NCI-H2196 treated with DMSO at 0.1 percent for 48 hours (cell line): ENCODE measurements around the gene GJB3.

ENCODE experiments used
- DNase-seq: peaks from one replicate; lab custom pipeline; 2025; ENCODE audit not compliant: unreplicated experiment; lab: John Stamatoyannopoulos, UW

The GJB3 gene

DNA sequence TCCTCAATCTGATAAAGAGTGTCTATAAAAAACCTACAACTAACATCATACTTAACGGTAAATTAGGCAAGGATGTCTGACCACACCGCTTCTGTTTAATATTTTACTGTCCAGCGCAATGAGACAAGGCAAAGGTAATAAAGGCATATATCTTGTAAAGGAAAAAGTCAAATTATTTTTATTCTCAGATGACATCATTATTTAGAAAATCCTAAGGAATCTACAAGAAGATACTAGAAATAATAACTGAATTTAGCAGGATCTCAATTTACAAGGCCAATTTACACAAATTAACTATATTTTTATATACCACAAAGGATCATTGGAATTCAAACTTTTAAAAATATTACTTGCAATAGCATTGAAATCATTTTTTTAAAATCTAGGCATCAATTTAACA lies 41.2 kb downstream of the GJB3 start:
- DNase-seq, result no peak

DNA sequence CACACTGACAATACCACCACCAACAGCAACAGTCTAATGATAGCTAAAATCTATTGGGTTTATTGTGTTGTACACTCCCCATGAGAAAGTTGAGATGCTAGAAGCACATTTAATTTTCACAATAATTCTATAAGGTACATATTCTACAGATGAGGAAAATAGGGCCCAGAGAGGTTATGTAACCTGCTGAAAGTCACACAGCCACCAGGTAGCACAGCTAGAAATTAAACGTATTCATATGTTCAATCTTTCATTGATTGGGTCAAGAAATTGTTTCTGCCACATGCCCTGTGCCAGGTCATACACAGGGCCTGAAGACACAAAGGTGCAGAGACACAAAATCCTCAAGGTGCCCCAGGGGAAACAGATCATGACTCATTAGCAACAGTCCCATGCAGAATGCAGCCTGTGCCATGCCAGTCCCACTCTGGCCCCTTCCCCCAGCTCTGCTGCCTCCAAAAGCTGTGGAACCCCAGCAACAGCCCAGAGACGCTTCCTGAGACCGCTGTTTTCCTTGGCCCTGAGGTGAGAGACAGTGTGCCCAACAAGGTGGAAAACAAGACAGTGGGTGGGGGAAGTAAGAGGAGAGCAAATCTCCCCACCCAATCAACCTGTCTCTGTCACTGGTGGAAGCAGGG lies 43.9 kb downstream of the GJB3 start:
- DNase-seq, result no peak

DNA sequence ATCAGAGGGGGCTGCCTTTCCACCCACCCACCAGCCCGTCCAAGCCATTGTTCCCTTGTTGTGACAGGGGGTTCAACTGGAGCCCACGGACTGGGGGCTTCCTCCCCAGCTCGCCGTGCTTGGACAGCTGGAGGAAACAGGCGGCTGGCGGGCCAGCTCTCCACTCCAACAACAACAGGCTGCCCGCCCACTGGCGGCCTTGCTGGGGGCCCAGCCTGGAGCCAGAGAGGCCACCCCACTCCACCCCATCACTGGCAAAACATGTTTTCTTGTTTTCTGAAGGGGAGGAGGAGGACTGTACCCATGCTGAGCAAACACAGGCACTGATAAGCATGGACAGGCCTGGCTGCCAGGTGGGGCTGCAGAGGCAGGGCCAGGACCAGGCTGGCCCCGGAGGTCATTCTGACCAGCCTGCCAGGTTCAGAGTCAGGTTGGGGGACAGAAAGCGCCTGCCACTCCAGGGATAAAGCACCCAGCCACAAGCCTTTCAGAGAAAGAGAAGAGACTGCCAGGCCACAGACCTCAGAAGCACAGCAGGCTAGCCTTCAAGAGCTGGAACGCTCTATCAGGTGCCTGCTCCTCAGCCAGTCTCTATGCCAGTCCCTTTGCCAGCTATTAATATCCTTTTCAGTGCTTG lies 44.6 kb downstream of the GJB3 start:
- DNase-seq, result no peak

DNA sequence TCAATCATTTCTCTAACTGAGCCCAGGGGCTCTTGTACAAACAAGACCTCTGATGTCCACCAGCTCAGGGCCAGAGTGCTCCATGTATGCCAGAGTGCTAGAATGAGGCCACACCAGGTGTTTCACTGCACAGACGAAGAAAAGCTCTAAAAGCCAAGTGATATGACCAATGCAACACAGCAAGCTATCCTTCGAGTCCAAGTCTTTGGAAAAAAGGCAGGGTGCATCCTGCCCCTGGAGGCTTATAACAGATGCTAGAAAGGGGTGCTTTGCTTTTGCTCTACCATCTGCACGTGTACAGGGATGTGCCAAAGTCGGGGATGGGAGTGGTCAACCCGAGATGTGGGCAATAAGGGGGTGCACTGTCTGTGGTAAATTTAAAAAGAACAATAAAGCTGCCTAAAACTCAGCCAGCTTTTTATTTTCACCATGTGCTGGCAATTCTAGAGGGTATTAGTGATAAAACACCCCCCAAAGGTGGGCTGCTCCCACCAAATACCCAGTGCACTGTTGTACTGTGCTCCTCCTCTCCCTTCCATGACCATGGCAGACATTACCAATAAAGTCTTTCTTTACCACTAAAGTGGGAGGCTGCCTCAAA lies 46.4 kb downstream of the GJB3 start:
- no peak for DNase-seq

DNA sequence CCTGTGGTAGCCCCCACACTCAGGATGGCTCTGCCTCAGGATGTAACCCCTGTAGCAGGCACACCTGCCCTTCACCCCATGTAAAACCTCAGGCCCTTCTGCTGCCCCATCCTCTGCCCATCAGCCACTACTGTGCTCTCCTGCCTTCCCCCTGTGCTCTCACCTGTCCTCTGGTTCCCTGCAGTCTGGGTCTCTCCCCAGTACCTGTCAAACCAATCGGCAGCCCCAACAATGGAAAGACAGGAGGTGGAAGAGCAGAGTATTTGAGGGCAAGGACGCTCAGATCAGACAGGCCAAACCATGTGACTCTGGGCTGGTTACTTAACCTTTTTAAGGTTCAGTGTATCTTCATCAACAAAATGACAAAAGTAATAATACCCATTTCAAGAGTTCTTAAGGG lies 47.6 kb downstream of the GJB3 start:
- DNase-seq, result no peak

DNA sequence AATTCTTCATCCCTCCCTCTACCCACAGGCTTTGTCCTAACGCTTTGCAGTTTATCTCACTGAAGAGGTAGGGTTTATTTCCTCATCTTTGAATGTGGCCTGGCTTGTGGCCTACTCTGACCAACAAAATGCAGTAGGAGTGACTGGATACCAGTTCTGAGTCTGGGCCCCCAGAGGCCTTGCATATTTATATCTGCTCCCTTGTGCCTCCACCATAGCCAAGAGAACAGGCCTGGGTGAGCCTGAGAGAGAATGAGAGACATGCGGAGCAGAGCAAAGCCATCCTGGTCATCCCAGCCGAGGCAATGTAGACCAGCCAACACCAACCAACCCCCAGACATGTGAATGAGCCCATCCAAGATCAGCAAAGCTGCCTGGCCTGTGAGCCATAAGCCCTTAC lies 48.2 kb downstream of the GJB3 start:
- DNase-seq, result no peak

DNA sequence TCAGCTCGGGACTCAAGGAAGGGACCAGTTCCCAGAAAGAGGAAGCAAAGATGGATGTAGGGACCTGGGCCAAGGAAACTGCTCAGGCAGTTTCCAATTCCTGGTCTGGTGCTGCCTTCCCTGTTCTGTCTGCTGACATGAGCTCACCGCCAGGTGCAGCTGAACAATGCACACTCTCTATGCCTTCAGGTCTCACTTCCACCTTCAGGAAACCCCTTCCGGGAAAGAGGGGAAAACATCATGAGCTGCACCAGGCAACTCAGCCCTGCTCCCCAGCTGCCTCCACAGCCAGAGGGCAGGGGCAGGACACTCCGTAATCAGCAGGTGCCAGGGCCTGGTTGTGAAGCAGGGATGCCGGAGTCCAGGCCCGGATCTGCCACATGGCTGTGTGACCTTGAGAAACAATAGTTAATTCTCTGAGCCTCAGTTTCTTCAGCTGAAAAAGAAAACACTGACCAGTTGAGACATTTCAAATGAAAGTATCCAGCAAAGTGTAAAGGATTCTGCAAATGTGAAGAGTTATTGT lies 50.8 kb downstream of the GJB3 start:
- no peak for DNase-seq

DNA sequence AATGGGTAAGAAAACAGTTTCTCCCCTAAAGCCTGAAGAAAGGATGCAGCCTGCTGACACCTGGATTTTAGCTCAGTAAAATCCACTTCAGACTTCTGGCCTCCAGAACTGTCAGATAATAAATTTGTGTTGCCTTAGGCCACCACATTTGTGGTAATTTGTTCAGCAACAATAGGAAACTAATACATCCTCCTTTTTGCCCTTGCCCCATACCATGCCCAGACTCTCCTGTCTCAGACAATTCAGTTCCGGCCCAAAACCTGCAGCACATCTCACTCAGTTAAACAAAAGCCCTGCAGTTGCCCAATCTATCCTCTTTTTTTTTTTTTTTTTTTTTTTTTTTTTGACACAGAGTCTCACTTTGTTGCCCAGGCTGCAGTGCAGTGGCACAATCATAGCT lies 52.7 kb downstream of the GJB3 start:
- no peak for DNase-seq
